K562 (cell line): ENCODE data around the gene POLD4. TPM values are rescaled to one million over a fixed set of nuclear protein-coding genes. Genes with fewer than 3 reads are reported as not detected.

Experiments used
- FOSL1 ChIP-seq: fragments of 200-800 bp; sonication (Bioruptor generic); conservative IDR thresholded peaks from 2 replicates; pipeline ENCODE4 v1.6.1; 2016; ENCODE audit warnings: missing genetic modification characterization, missing compliant biosample characterization
- GTF2E2 ChIP-seq: fragments of 200-800 bp; sonication (Bioruptor generic); IDR thresholded peaks from 2 replicates; pipeline ENCODE4 v1.6.1; 2016; ENCODE audit warnings: missing genetic modification characterization, missing compliant biosample characterization
- ZNF224 ChIP-seq: sonication (generic); formaldehyde crosslinking; IDR thresholded peaks from 2 replicates; pipeline ENCODE4 v1.8.0; 2022; ENCODE audit warnings: mild to moderate bottlenecking, missing genetic modification reagents
- ZNF764 ChIP-seq: fragments of 250-450 bp; sonication (Bioruptor Pico); IDR thresholded peaks from 2 replicates; pipeline ENCODE4 v1.4.0; 2020; ENCODE audit warnings: low read depth, mild to moderate bottlenecking, moderate library complexity
- polyA plus RNA-seq, 8 experiments: library from polyadenylated mRNA; depleted of rRNA in 4 of 8; stranded (reverse) in 5 of 8; unstranded in 3 of 8; fragments of >200 nt; fragmentation: Nextera tagmentation in 2 of 8; fragmentation: Illumina TruSeq in 1 of 8; extraction: Ambion mirVana in 2 of 8; extraction: Trizol in 1 of 8; gene quantifications; 2 replicates each; pipeline versions ENCODE4 v1.2.1 to v1.2.3, GENCODE V29; 2011 to 2014; ENCODE audit warnings: inconsistent platforms in 1 of 8, missing spikeins in 1 of 8
- total RNA-seq, 7 experiments: library from RNA; depleted of rRNA in 6 of 7; stranded (reverse); fragments of >200 nt in 6 of 7; fragmentation: Illumina TruSeq in 2 of 7; extraction: Trizol in 2 of 7; gene quantifications; 2 replicates each; pipeline versions ENCODE4 v1.2.1 to v1.2.3, GENCODE V29; 2011 to 2021; ENCODE audit warnings: low replicate concordance in 1 of 7
- TF ChIP-seq, protein P1 (sequence below), 2 experiments: fragments of 450-650 bp; IDR thresholded peaks; 2 replicates each; pipeline ENCODE4 v1.6.1; 2016; ENCODE audit warnings: mild to moderate bottlenecking in 2 of 2, borderline replicate concordance in 1 of 2, low read depth in 1 of 2, moderate library complexity in 1 of 2
- TF ChIP-seq, protein P2 (sequence below): fragments of 250-450 bp; sonication (Bioruptor Pico); IDR thresholded peaks from 2 replicates; pipeline ENCODE4 v1.4.0; 2020; ENCODE audit warnings: mild to moderate bottlenecking, moderate library complexity
- TF ChIP-seq, protein P3 (sequence below): sonication (generic); formaldehyde crosslinking; IDR thresholded peaks from 2 replicates; pipeline ENCODE4 v1.8.0; 2023; ENCODE audit warnings: mild to moderate bottlenecking, missing genetic modification reagents

The POLD4 gene
- total and polyA plus RNA-seq, 9 of the 15 experiments (the other 6 are each of a cell fraction or from before 2014, with no cell fraction given) = 5.8 to 64.5 (median 18.3) TPM

DNA sequence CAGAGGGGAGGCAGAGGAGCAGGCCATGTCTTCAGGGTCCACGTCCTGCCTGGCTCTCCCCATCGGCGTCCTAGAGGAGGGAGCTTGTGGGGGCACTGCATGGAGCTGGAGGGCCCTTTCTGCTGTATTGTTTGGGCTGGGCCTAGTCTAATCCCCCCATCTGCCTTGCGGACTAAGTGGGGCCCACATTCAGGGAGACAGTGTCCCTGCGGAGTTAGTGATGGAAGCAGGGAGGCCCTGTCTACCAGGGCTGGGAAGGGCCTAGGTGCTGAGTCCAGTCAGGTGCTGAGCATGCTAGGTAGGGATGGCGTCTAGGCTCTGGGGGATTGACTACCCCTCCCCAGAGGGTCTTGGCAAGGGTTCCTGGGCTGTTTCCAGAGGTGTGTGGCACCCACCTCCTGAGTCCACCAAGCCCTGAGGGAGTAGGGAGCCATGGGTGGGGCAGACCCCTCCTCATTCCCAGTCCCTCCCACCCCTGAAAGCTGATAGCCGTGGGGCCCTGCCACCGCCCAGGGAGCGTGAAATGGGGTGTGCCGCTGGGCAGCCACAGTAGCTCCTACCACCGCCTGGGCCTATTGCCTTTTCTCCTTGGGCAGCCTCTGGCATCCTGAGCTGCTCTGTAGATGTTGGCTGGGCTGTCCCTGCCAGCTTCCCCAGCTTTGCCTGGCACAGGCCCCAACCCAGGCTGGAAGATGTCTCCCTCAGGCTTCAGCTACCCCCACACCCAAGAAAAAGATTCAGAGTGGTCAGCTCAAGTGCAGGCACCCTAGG lies 1.9 kb upstream of the POLD4 start (continued):
- TF ChIP-seq, protein P1, sequence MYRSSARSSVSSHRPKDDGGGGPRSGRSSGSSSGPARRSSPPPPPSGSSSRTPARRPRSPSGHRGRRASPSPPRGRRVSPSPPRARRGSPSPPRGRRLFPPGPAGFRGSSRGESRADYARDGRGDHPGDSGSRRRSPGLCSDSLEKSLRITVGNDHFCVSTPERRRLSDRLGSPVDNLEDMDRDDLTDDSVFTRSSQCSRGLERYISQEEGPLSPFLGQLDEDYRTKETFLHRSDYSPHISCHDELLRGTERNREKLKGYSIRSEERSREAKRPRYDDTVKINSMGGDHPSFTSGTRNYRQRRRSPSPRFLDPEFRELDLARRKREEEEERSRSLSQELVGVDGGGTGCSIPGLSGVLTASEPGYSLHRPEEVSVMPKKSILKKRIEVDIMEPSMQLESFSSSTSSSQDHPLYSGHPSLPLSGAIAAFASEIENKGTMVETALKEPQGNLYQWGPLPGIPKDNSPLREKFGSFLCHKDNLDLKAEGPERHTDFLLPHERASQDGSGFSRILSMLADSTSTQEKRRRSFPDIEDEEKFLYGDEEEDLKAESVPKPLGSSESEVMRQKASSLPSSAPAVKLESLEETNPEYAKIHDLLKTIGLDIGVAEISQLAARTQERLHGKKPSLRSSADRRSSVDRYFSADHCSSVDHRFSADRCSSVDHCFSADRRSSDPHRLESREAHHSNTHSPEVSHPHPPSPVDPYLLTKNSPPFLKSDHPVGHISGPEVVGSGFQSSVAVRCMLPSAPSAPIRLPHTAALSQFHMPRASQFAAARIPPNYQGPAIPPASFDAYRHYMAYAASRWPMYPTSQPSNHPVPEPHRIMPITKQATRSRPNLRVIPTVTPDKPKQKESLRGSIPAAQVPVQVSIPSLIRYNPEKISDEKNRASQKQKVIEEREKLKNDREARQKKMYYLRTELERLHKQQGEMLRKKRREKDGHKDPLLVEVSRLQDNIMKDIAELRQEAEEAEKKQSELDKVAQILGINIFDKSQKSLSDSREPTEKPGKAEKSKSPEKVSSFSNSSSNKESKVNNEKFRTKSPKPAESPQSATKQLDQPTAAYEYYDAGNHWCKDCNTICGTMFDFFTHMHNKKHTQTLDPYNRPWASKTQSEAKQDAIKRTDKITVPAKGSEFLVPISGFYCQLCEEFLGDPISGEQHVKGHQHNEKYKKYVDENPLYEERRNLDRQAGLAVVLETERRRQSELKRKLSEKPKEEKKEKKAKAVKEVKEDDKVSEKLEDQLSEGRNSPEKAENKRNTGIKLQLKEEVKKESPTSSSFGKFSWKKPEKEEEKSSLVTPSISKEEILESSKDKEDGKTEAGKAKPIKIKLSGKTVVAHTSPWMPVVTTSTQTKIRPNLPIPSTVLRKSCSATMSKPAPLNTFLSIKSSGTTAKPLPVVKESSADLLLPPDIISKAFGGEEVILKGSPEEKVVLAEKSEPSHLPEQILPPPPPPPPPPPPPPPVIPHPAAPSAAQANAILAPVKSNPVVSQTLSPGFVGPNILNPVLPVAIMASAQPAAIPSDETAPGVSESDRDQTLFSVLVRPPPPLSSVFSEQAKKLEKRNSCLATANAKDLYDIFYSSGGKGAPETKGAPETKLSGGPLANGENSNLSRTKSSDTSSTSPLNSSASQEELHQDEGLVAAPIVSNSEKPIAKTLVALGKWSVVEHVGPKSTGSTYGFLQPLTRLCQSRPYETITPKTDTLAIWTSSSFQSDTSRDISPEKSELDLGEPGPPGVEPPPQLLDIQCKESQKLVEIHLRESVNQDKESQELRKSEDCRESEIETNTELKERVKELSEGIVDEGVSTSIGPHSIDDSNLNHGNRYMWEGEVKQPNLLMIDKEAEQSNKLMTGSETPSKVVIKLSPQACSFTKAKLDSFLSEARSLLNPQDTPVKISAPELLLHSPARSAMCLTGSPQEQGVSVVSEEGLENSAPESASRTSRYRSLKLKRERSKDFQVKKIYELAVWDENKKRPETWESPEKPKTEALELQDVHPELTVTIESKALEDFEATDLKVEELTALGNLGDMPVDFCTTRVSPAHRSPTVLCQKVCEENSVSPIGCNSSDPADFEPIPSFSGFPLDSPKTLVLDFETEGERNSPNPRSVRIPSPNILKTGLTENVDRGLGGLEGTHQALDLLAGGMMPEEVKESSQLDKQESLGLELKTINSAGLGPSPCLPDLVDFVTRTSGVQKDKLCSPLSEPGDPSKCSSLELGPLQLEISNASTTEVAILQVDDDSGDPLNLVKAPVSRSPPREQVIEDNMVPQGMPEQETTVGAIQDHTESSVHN (IDR thresholded peaks at IDR 0.05; ENCODE audit: borderline replicate concordance in 1 of 2, low read depth in 1 of 2) = no peak
- TF ChIP-seq ZNF764 (CRISPR knock-in tag) (no peak), GTF2E2 (tag) (no peak), ZNF224 (no peak), FOSL1 (tag) (no peak)
- TF ChIP-seq, protein P2, sequence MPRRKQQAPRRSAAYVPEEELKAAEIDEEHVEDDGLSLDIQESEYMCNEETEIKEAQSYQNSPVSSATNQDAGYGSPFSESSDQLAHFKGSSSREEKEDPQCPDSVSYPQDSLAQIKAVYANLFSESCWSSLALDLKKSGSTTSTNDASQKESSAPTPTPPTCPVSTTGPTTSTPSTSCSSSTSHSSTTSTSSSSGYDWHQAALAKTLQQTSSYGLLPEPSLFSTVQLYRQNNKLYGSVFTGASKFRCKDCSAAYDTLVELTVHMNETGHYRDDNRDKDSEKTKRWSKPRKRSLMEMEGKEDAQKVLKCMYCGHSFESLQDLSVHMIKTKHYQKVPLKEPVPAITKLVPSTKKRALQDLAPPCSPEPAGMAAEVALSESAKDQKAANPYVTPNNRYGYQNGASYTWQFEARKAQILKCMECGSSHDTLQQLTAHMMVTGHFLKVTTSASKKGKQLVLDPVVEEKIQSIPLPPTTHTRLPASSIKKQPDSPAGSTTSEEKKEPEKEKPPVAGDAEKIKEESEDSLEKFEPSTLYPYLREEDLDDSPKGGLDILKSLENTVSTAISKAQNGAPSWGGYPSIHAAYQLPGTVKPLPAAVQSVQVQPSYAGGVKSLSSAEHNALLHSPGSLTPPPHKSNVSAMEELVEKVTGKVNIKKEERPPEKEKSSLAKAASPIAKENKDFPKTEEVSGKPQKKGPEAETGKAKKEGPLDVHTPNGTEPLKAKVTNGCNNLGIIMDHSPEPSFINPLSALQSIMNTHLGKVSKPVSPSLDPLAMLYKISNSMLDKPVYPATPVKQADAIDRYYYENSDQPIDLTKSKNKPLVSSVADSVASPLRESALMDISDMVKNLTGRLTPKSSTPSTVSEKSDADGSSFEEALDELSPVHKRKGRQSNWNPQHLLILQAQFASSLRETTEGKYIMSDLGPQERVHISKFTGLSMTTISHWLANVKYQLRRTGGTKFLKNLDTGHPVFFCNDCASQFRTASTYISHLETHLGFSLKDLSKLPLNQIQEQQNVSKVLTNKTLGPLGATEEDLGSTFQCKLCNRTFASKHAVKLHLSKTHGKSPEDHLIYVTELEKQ (CRISPR knock-in tag) = no peak
- TF ChIP-seq, protein P3, sequence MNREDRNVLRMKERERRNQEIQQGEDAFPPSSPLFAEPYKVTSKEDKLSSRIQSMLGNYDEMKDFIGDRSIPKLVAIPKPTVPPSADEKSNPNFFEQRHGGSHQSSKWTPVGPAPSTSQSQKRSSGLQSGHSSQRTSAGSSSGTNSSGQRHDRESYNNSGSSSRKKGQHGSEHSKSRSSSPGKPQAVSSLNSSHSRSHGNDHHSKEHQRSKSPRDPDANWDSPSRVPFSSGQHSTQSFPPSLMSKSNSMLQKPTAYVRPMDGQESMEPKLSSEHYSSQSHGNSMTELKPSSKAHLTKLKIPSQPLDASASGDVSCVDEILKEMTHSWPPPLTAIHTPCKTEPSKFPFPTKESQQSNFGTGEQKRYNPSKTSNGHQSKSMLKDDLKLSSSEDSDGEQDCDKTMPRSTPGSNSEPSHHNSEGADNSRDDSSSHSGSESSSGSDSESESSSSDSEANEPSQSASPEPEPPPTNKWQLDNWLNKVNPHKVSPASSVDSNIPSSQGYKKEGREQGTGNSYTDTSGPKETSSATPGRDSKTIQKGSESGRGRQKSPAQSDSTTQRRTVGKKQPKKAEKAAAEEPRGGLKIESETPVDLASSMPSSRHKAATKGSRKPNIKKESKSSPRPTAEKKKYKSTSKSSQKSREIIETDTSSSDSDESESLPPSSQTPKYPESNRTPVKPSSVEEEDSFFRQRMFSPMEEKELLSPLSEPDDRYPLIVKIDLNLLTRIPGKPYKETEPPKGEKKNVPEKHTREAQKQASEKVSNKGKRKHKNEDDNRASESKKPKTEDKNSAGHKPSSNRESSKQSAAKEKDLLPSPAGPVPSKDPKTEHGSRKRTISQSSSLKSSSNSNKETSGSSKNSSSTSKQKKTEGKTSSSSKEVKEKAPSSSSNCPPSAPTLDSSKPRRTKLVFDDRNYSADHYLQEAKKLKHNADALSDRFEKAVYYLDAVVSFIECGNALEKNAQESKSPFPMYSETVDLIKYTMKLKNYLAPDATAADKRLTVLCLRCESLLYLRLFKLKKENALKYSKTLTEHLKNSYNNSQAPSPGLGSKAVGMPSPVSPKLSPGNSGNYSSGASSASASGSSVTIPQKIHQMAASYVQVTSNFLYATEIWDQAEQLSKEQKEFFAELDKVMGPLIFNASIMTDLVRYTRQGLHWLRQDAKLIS (CRISPR knock-in tag) = no peak
